Transverse colon (tissue), 4 donors: ENCODE measurements around the gene FNBP1.

ENCODE experiments used
- EP300 ChIP-seq: sonication (generic); formaldehyde crosslinking; IDR thresholded peaks from one replicate; pipeline ENCODE4 v1.6.1; 2017; ENCODE audit warnings: antibody characterized with exemption, low read depth
- POLR2A ChIP-seq: fragments of 450-650 bp; IDR thresholded peaks from one replicate; pipeline ENCODE4 v1.6.1; 2016; ENCODE audit warnings: antibody characterized with exemption, mild to moderate bottlenecking, moderate library complexity
- POLR2AphosphoS5 ChIP-seq, 3 donors: sonication (generic); formaldehyde crosslinking; IDR thresholded peaks; one replicate each; pipeline ENCODE4 v1.6.1; 2016; ENCODE audit warnings: antibody characterized with exemption in 3 of 3
- TF ChIP-seq, protein P1 (sequence below), 5 experiments: fragments of 200-600 bp in 3 of 5; fragments of 450-650 bp in 2 of 5; sonication (generic) in 3 of 5; IDR thresholded peaks; 1 replicate in 2 of 5; 2 replicates in 3 of 5; pipeline ENCODE4 v1.5.1; 2016 to 2017; ENCODE audit warnings: antibody characterized with exemption in 5 of 5, inconsistent platforms in 3 of 5, mild to moderate bottlenecking in 2 of 5, moderate library complexity in 1 of 5

DNA sequence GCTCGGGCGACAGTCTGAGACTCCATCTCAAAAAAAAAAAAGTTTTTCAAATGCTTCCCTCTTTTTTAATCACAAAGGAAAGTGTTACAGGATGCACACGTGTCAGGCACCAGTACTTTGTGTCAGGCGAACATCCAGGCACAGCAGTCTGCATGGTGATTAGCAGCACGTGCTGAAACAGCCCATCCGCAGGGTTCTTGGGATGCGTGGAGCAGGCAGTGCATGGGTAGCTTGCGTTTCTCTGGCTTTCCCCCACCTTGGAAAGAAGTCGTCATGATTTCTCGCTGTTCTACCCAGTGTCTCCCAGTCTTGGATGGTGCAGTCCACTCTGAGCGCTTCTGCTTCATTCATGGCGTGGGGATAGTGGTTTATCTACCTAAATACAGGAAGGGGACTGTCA lies 46.2 kb upstream of the FNBP1 start:
- no peak for TF ChIP-seq POLR2AphosphoS5 (IDR thresholded peaks at IDR 0.05)
- TF ChIP-seq, protein P1, sequence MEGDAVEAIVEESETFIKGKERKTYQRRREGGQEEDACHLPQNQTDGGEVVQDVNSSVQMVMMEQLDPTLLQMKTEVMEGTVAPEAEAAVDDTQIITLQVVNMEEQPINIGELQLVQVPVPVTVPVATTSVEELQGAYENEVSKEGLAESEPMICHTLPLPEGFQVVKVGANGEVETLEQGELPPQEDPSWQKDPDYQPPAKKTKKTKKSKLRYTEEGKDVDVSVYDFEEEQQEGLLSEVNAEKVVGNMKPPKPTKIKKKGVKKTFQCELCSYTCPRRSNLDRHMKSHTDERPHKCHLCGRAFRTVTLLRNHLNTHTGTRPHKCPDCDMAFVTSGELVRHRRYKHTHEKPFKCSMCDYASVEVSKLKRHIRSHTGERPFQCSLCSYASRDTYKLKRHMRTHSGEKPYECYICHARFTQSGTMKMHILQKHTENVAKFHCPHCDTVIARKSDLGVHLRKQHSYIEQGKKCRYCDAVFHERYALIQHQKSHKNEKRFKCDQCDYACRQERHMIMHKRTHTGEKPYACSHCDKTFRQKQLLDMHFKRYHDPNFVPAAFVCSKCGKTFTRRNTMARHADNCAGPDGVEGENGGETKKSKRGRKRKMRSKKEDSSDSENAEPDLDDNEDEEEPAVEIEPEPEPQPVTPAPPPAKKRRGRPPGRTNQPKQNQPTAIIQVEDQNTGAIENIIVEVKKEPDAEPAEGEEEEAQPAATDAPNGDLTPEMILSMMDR (IDR thresholded peaks at IDR 0.05), result no peak
- no peak for TF ChIP-seq POLR2A
- no peak for TF ChIP-seq EP300
